HG03520 (cell line): ENCODE data around the gene PPTC7.
"Not testable (repeated sequence)": the region's sequence is repeated elsewhere in the genome, so short reads cannot be mapped to it uniquely, and the experiment has no call there.

ENCODE experiments used
- ATAC-seq: cut with Tn5 transposase; IDR thresholded peaks from one replicate; pipeline ENCODE4 v1.9.1; 2021; ENCODE audit warnings: mild to moderate bottlenecking, moderate library complexity; ENCODE audit not compliant: unreplicated experiment

The PPTC7 gene

GRCh38 chr12:110537605-110538409 lies 45.3 kb downstream of the PPTC7 start:
- ATAC-seq: no peak

- ATAC-seq: no peak
Measured at GRCh38 chr12:110536834-110537604, 46.1 kb downstream of the PPTC7 start.

- no peak for ATAC-seq
Measured at GRCh38 chr12:110534811-110535210, 48.3 kb downstream of the PPTC7 start.

GRCh38 chr12:110533607-110534006 lies 49.5 kb downstream of the PPTC7 start:
- no peak for ATAC-seq

- no peak for ATAC-seq
Measured at GRCh38 chr12:110532644-110533043, 50.5 kb downstream of the PPTC7 start.

- ATAC-seq: peak; percentile 79
Measured at GRCh38 chr12:110531741-110532333, 51.3 kb downstream of the PPTC7 start.

GRCh38 chr12:110530511-110530910 lies 52.6 kb downstream of the PPTC7 start:
- ATAC-seq: no peak

- ATAC-seq: no peak
Measured at GRCh38 chr12:110528277-110528839, 54.8 kb downstream of the PPTC7 start.

GRCh38 chr12:110520876-110521712 lies 62.0 kb downstream of the PPTC7 start:
- ATAC-seq: not testable (repeated sequence)

- ATAC-seq: not testable (repeated sequence)
Measured at GRCh38 chr12:110518014-110518413, 65.1 kb downstream of the PPTC7 start.

GRCh38 chr12:110516995-110517394 lies 66.1 kb downstream of the PPTC7 start:
- no peak for ATAC-seq

GRCh38 chr12:110514363-110514762 lies 68.8 kb downstream of the PPTC7 start:
- ATAC-seq: no peak

- no peak for ATAC-seq
Measured at GRCh38 chr12:110513842-110514241, 69.3 kb downstream of the PPTC7 start.

GRCh38 chr12:110508071-110508586 lies 75.0 kb downstream of the PPTC7 start:
- ATAC-seq: no peak

GRCh38 chr12:110505332-110505731 lies 77.8 kb downstream of the PPTC7 start:
- ATAC-seq: no peak

- no peak for ATAC-seq
Measured at GRCh38 chr12:110503432-110503831, 79.7 kb downstream of the PPTC7 start.

- ATAC-seq: peak; percentile 94
Measured at GRCh38 chr12:110501752-110502738, 81.1 kb downstream of the PPTC7 start, which contains the start of the genes RAD9B and VPS29. TSS of gene RAD9B (plus strand) at chr12:110502331. CDS start at chr12:110502338, 7 bp downstream. TSS of gene VPS29 (minus strand) at chr12:110502111. CDS start at chr12:110502051, 60 bp downstream.

- no peak for ATAC-seq
Measured at GRCh38 chr12:110501399-110501751, 81.7 kb downstream of the PPTC7 start.
